Neutrophil (primary cell): Measurements from ENCODE around the gene IER3.

ENCODE experiments used
- H3K27ac ChIP-seq: fragments of 200-600 bp; sonication (generic); 2 replicates; pipeline ENCODE4 v1.5.1; 2016; ENCODE audit warnings: mild to moderate bottlenecking, moderate library complexity
- H3K27me3 ChIP-seq: fragments of 200-600 bp; sonication (generic); 2 replicates; pipeline ENCODE4 v1.6.0; 2016; ENCODE audit warnings: mild to moderate bottlenecking
- H3K36me3 ChIP-seq: fragments of 200-600 bp; sonication (generic); 2 replicates; pipeline ENCODE4 v1.5.1; 2017
- H3K4me1 ChIP-seq, 2 experiments: fragments of 200-600 bp in 1 of 2; sonication (generic) in 1 of 2; 1 replicate in 1 of 2; 2 replicates in 1 of 2; pipeline versions ENCODE4 v1.5.1 to v1.6.1; 2013 to 2016; ENCODE audit warnings: low read depth in 1 of 2, low read length in 1 of 2, mild to moderate bottlenecking in 1 of 2, moderate library complexity in 1 of 2; ENCODE audit not compliant: control insufficient read depth in 1 of 2, insufficient read depth in 1 of 2
- H3K4me3 ChIP-seq, 2 experiments: fragments of 200-600 bp in 1 of 2; sonication (generic) in 1 of 2; 1 replicate in 1 of 2; 2 replicates in 1 of 2; pipeline ENCODE4 v1.5.1; 2013 to 2016; ENCODE audit warnings: low read depth in 1 of 2, low read length in 1 of 2, mild to moderate bottlenecking in 1 of 2, moderate library complexity in 1 of 2
- H3K9me3 ChIP-seq: fragments of 200-600 bp; sonication (generic); 2 replicates; pipeline ENCODE4 v1.5.1; 2016
- TF ChIP-seq, protein P1 (sequence below): fragments of 200-600 bp; sonication (generic); IDR thresholded peaks from 2 replicates; pipeline ENCODE4 v1.5.1; 2016; ENCODE audit warnings: antibody characterized with exemption

The IER3 gene

DNA sequence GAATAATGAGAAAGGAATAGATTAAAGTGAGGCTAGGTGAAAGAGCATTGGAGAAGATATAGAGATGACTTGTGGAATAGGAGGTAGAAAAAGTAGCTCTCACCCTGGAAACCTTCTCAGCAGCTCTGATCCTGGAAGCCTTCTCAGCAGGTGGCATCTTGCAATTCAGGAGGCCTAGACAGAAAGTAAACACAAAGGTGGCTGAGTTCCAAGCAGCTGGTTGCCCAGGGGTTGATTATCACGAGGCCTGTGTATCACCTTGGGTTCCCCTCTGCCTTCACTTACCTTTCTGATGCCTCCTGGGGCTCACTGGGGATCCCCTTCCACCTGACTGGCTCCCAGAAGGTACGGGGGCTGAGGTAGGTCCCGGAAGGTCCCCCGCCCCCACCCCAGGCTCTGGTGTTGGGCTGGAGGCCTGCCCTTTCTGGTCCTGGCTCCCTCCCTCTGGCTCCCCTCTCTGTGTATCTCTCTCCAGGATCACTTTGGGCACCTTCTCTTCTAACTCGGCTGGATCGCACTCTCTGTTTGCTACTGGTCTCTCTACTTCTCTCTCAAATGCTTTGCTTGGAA, 37.0 kb downstream of the IER3 start:
- Histone ChIP-seq H3K36me3 (no peaks in the 10 kb centered on the region), H3K4me3 (no peak overlapping the region), H3K27ac (no peak overlapping the region), H3K4me1 (peaks cover 16 to 18% of the 10 kb centered on the region in 2 experiments), H3K27me3 (no peaks in the 10 kb centered on the region), H3K9me3 (no peaks in the 10 kb centered on the region)
- TF ChIP-seq, protein P1, sequence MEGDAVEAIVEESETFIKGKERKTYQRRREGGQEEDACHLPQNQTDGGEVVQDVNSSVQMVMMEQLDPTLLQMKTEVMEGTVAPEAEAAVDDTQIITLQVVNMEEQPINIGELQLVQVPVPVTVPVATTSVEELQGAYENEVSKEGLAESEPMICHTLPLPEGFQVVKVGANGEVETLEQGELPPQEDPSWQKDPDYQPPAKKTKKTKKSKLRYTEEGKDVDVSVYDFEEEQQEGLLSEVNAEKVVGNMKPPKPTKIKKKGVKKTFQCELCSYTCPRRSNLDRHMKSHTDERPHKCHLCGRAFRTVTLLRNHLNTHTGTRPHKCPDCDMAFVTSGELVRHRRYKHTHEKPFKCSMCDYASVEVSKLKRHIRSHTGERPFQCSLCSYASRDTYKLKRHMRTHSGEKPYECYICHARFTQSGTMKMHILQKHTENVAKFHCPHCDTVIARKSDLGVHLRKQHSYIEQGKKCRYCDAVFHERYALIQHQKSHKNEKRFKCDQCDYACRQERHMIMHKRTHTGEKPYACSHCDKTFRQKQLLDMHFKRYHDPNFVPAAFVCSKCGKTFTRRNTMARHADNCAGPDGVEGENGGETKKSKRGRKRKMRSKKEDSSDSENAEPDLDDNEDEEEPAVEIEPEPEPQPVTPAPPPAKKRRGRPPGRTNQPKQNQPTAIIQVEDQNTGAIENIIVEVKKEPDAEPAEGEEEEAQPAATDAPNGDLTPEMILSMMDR = no peak

DNA sequence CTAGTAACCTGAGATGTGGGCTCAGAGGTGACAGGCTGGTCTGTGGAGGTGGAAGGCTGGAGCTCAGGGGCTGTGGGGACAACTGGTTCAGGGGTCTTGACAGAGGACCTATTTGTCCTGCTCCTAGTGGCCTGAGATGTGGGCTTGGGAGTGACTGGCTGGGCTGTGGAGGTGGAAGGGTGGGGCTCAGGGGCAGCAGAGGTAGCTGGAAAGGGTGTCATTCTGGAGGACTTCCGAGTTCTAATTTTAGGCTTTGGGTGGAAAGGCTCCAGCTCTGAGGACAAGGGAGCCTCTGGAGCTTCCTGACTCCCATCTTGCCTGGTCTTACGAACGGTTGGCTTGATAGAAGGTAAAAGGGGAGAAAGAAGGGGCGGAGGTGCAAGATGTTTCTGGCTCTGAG, 38.7 kb downstream of the IER3 start:
- TF ChIP-seq, protein P1 = no peak
- Histone ChIP-seq H3K36me3 (no peaks in the 10 kb centered on the region), H3K4me1 (peaks cover 20% of the 10 kb centered on the region in 2 experiments), H3K4me3 (no peak overlapping the region), H3K9me3 (no peaks in the 10 kb centered on the region), H3K27ac (no peak overlapping the region), H3K27me3 (no peaks in the 10 kb centered on the region)

DNA sequence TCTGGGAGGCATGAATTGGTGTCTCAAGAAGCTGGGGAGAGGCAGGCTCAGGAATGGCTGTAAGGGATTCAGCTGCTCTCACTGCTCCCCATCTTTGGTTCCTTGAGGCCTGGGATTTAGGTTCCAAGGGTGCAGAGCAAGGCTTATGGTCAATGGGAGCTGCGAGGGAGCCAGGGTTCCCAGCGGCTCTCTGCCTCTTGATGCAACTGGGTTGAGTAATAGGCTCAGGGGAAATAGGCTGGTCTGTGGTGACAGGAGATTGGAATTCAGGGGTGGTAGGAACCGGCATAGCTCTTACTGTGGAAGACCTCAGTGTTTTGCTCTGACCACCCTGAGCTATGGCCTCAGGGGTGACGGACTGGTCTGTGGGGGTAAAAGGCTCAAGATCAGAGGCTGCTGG, 40.5 kb downstream of the IER3 start:
- H3K27me3 ChIP-seq = no peaks in the 10 kb centered on the region
- peaks cover 25 to 26% of the 10 kb centered on the region in 2 experiments for H3K4me1 ChIP-seq
- no peaks in the 10 kb centered on the region for H3K9me3 ChIP-seq
- peak overlapping the region; percentile 74 for H3K27ac ChIP-seq
- TF ChIP-seq, protein P1 = no peak
- H3K4me3 ChIP-seq = peak overlapping the region; percentile 5 to 17
- H3K36me3 ChIP-seq = no peaks in the 10 kb centered on the region

DNA sequence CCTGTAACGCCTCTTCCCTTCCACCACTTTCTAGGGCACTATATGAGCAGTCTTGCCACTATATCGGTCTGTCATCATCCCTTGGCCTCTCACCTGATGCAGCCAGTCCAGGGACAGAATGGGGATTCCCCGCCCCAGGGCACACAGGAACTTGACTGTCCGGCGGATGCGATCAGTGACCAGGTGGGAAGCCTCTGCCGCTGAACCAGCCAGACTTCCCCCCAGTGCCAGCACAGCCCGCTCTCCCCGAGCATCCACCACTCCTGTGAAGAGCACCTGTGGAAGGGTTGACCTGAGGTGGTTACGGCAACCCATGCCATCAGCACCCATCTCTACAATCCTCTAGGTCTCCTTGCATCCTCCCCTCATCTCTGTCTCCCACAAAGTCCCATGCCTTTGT, 41.3 kb downstream of the IER3 start:
- H3K27ac ChIP-seq = no peak overlapping the region
- no peaks in the 10 kb centered on the region for H3K27me3 ChIP-seq
- H3K36me3 ChIP-seq = no peaks in the 10 kb centered on the region
- TF ChIP-seq, protein P1 = no peak
- no peak overlapping the region for H3K4me3 ChIP-seq
- peaks cover 25 to 26% of the 10 kb centered on the region in 2 experiments for H3K4me1 ChIP-seq
- no peaks in the 10 kb centered on the region for H3K9me3 ChIP-seq

DNA sequence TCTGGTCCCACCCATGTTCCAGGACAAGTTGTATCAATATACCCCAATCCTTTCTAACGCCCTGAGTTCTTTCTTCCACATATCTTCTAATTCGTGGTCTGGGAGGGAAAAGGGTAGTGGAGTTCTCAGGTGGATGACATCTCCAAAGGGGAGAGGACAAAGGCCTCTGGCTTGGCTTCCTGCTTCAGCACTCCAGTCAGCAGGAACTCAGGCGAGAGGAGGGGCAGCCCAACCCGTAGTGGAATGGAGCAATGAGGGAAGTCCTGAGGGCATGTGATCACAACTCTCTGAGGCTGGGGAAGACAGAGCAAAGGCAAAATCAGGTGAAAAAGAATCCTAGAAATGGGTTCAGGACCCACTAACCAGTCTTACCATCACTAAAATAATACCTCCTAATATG, 44.0 kb downstream of the IER3 start:
- TF ChIP-seq, protein P1 = no peak
- H3K27me3 ChIP-seq = no peaks in the 10 kb centered on the region
- no peak overlapping the region for H3K4me3 ChIP-seq
- H3K4me1 ChIP-seq = peaks cover 25 to 26% of the 10 kb centered on the region in 2 experiments
- H3K36me3 ChIP-seq = no peaks in the 10 kb centered on the region
- no peaks in the 10 kb centered on the region for H3K9me3 ChIP-seq
- peak overlapping the region; percentile 57 for H3K27ac ChIP-seq
